MM.1S (cell line): ENCODE measurements around the gene HRAS.

Source experiments
- CTCF ChIP-seq: fragments of 300-600 bp; sonication (generic); IDR thresholded peaks from 2 replicates; pipeline ENCODE4 v1.5.1; 2016; ENCODE audit warnings: antibody characterized with exemption, low read length, mixed read lengths
- EZH2 ChIP-seq: fragments of 300-600 bp; sonication (generic); optimal IDR thresholded peaks from 2 replicates; pipeline ENCODE3; 2017; ENCODE audit warnings: low read depth, mild to moderate bottlenecking, antibody characterized with exemption, low read length, mixed read lengths
- EZH2phosphoT487 ChIP-seq: fragments of 300-600 bp; sonication (generic); IDR thresholded peaks from 2 replicates; pipeline ENCODE4 v1.6.1; 2018; ENCODE audit warnings: antibody characterized with exemption, low read length

GRCh38 chr11:501001-501682 is 34.2 kb downstream of the HRAS start:
- TF ChIP-seq CTCF (no peak), EZH2 (no peak), EZH2phosphoT487 (no peak)
